Measurements from ENCODE around the gene DNAH14. TPM values are rescaled to one million over a fixed set of nuclear protein-coding genes. Genes with fewer than 3 reads are reported as not detected.

The DNAH14 gene
- total and polyA plus RNA-seq, 2 donors (not counting 1 experiment from before 2014, with no cell fraction given), result not detected

DNA sequence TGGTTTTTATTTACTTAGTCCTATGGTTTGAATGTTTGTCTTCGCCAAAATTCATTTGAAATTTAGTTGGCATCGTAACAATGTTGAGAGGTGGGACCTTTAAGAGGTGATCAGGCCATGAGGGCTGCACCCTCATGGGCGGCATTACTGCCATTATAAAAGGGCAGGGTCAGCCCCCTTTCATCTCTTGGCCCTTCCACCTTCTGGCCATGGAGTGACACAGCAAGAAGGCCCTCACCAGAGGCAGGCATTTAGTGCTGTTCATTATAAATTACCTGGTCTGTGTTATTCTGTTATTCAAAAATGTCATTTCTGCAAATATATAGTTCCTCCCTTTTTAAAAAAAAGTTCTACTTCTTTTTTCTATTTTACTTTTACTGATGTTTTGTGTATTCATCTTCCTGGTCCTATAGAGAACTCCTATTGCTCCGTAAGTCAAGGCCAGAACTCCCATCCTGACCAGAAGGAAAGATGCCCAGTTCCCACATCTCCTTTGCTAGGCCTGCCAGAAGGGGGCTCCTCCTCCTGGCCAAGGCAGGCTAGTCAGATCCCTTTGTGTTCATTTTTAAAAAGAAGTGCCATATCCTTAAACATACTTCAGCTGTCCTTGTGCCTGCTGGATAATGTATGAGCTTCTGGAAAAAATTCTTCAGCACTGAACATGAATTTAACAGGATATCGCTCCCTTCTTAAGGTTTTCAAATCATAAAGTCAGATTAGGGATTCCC is 508.4 kb downstream of the DNAH14 start:
- WGBS (ENCODE audit: insufficient coverage), result 92% methylated on average over 3 of the region's 5 CpGs
- Histone ChIP-seq H3K27me3 (replicated peaks in 1 of 4; ENCODE audit: control extremely low read depth in 1 of 4, control insufficient read depth in 3 of 4, insufficient read depth in 4 of 4, low read length in 3 of 4) (no peaks in the 10 kb centered on the region), H4K20me1 (ENCODE audit: control insufficient read depth, insufficient read depth, low read length, poor library complexity, severe bottlenecking) (no peaks in the 10 kb centered on the region), H3K79me2 (ENCODE audit: control insufficient read depth, insufficient read depth, low read length) (no peaks in the 10 kb centered on the region), H3K27ac (ENCODE audit: low read length in 2 of 2) (no peak overlapping the region), H2AFZ (ENCODE audit: insufficient read depth, low read depth, low read length, poor library complexity, severe bottlenecking) (no peak overlapping the region), H3K4me2 (replicated peaks; ENCODE audit: low read depth, low read length, poor library complexity, severe bottlenecking) (no peak overlapping the region), H3K4me3 (ENCODE audit: control extremely low read depth in 1 of 5, extremely low read depth in 1 of 5, insufficient read depth in 1 of 5, low read depth in 2 of 5, low read length in 4 of 5) (no peak overlapping the region), H3K36me3 (replicated peaks in 1 of 2; ENCODE audit: control extremely low read depth in 1 of 2, control insufficient read depth in 1 of 2, extremely low read depth in 1 of 2, insufficient read depth in 2 of 2, low read length in 1 of 2) (no peaks in the 10 kb centered on the region), H3K4me1 (ENCODE audit: control insufficient read depth in 2 of 2, insufficient read depth in 2 of 2, low read length in 2 of 2) (peaks cover 38 to 50% of the 10 kb centered on the region in 2 donors), H3K9me3 (ENCODE audit: control extremely low read depth in 1 of 3, control insufficient read depth in 2 of 3, insufficient read depth in 1 of 3, low read length in 2 of 3) (no peaks in the 10 kb centered on the region), H3K9ac (ENCODE audit: low read length) (no peak overlapping the region)
- ChIA-PET CTCF (no interaction called here), POLR2A (no interaction called here)
- H3K27me3 Mint-ChIP-seq, result no peaks in the 10 kb centered on the region
- TF ChIP-seq EZH2 (IDR thresholded peaks at IDR 0.05; ENCODE audit: borderline replicate concordance, insufficient read depth, low read depth, low read length, poor library complexity, severe bottlenecking) (no peak), CTCF (IDR thresholded peaks at IDR 0.05) (no peak)
- ATAC-seq (ENCODE audit: low read depth) (no peak), DNase-seq (no peak)
- H3K4me1 Mint-ChIP-seq, result peaks cover 51% of the 10 kb centered on the region
- H3K9me3 Mint-ChIP-seq (ENCODE audit: insufficient read depth), result no peaks in the 10 kb centered on the region
- H3K27ac Mint-ChIP-seq, result no peak overlapping the region
- intact Hi-C loops (cut with micrococcal nuclease), result no loop called here
- H3K4me3 Mint-ChIP-seq, result no peak overlapping the region

Data from B cell (primary cell).